Chondrocyte (in vitro differentiated cells): ENCODE measurements around the gene ELFN2. TPM values are rescaled to one million over a fixed set of nuclear protein-coding genes. Genes with fewer than 3 reads are reported as not detected.
A peak's percentile ranks its signal among the peaks of the same experiment; 100 is the strongest.

Experiments
- DNase-seq: peaks from one replicate; pipeline ENCODE4 v3.0.0; 2021; ENCODE audit warnings: mixed read lengths, low spot score
- H3K27ac Mint-ChIP-seq: one replicate; pipeline ENCODE4 v1.8.0; 2021; ENCODE audit warnings: mild to moderate bottlenecking, moderate library complexity, mixed read lengths; ENCODE audit not compliant: unreplicated experiment
- H3K27me3 Mint-ChIP-seq: 2 replicates; pipeline ENCODE4 v1.8.0; 2021; ENCODE audit warnings: low read depth, mixed read lengths
- H3K36me3 Mint-ChIP-seq: 2 replicates; pipeline ENCODE4 v1.8.0; 2021; ENCODE audit warnings: low read depth, mixed read lengths
- H3K4me1 Mint-ChIP-seq: 2 replicates; pipeline ENCODE4 v1.8.0; 2021; ENCODE audit warnings: low read depth, mild to moderate bottlenecking, mixed read lengths
- H3K4me3 Mint-ChIP-seq: one replicate; pipeline ENCODE4 v1.8.0; 2021; ENCODE audit warnings: mild to moderate bottlenecking, moderate library complexity, mixed read lengths; ENCODE audit not compliant: unreplicated experiment
- H3K9me3 Mint-ChIP-seq: 2 replicates; pipeline ENCODE4 v1.8.0; 2021; ENCODE audit warnings: low read depth, mixed read lengths
- total RNA-seq: library from RNA; stranded (reverse); gene quantifications from 3 replicates; pipeline ENCODE4 v1.2.1, GENCODE V29; 2021
- TF ChIP-seq, protein P1 (sequence below): fragments of 200-600 bp; sonication (generic); IDR thresholded peaks from 2 replicates; pipeline ENCODE4 v1.5.0; 2021; ENCODE audit warnings: antibody characterized with exemption, mild to moderate bottlenecking, moderate library complexity

Gene ELFN2
- total RNA-seq, 1 donor from 2014 or later = 0.65 TPM

DNA sequence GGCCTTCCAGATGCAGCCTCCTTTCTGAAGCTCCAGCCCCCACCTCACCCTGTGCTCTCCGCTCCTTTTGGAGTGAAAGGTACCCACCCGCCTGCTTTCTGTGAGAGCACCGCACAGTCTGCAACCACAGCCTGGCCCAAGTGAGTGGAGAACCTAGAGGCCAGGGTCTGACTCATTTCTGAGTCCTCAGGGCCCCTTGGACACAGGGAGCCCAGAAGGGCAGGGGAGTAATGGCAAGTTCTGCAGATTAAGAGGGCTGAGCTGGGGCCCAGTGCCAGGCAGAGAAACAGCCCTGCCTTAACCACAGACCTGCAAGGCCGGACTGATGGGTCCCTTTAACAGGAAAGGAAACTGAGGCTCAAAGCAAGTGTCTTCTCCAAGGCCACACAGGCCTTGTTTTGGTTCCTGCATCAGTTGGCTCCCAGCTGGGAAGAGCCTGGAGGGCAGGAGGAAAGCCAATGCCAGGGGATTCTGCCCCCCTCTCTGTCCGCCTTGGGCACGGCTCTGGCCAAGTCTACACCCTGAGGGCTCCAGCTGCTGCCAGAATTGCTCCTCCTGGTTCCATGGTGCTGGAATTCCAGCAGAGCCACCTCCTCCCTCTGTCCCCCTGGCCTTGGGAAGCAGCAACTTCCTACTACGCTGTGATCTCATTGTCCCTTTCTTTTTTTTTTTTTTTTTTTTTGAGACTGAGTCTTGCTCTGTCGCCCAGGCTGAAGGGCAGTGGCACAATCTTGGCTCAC, 89.9 kb downstream of the ELFN2 start:
- TF ChIP-seq, protein P1, sequence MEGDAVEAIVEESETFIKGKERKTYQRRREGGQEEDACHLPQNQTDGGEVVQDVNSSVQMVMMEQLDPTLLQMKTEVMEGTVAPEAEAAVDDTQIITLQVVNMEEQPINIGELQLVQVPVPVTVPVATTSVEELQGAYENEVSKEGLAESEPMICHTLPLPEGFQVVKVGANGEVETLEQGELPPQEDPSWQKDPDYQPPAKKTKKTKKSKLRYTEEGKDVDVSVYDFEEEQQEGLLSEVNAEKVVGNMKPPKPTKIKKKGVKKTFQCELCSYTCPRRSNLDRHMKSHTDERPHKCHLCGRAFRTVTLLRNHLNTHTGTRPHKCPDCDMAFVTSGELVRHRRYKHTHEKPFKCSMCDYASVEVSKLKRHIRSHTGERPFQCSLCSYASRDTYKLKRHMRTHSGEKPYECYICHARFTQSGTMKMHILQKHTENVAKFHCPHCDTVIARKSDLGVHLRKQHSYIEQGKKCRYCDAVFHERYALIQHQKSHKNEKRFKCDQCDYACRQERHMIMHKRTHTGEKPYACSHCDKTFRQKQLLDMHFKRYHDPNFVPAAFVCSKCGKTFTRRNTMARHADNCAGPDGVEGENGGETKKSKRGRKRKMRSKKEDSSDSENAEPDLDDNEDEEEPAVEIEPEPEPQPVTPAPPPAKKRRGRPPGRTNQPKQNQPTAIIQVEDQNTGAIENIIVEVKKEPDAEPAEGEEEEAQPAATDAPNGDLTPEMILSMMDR = no peak
- H3K4me3 Mint-ChIP-seq = no peak overlapping the region
- H3K4me1 Mint-ChIP-seq = peaks cover 11% of the 10 kb centered on the region
- H3K27me3 Mint-ChIP-seq = peaks cover 46% of the 10 kb centered on the region
- no peaks in the 10 kb centered on the region for H3K36me3 Mint-ChIP-seq
- no peak for DNase-seq
- H3K9me3 Mint-ChIP-seq = no peaks in the 10 kb centered on the region
- H3K27ac Mint-ChIP-seq = no peak overlapping the region

DNA sequence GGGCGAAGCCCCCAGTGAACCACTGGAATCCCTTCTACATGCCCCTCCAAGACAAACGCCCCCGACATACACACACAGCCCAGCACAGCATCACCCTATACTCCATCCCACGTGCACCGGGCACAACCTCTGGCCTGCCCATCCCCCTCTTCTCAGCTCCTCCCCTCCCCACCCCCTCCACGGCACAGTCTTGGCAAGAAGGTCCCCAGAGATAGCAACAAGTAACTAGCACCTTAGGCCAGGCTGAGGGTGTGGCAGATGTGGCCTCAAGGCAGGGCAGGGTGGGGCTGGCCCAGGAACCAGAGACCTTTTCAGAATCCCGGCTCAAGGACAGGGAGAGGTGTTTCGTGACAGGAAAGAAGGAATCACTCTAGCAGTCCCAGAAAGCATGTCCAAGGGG, 90.7 kb downstream of the ELFN2 start:
- Mint-ChIP-seq H3K9me3 (no peaks in the 10 kb centered on the region), H3K4me1 (peaks cover 11% of the 10 kb centered on the region), H3K36me3 (no peaks in the 10 kb centered on the region), H3K4me3 (no peak overlapping the region), H3K27me3 (peaks cover 44% of the 10 kb centered on the region), H3K27ac (no peak overlapping the region)
- TF ChIP-seq, protein P1 = no peak
- no peak for DNase-seq

DNA sequence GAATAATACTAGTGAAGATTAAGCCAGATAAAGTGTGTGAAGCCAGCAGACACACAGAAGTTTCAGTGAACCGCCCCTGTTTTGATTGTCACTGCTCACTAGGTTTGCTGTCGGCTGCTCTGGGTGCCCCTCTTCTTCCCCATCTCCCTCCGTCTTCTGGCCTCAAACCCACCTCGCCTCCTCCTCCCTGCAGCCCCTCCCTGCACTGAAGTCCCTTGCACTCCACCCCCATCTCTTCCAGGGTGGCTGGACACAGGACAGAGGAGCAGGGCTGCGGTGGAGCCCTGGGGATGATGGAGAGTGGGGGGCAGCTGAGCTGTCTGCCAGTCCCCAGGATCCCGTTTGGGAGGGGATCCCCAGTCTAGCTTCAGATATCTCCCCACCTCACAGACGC, 91.5 kb downstream of the ELFN2 start:
- Mint-ChIP-seq H3K27ac (no peak overlapping the region), H3K4me1 (peaks cover 11% of the 10 kb centered on the region), H3K36me3 (no peaks in the 10 kb centered on the region), H3K9me3 (no peaks in the 10 kb centered on the region), H3K27me3 (peaks cover 40% of the 10 kb centered on the region), H3K4me3 (no peak overlapping the region)
- no peak for DNase-seq
- TF ChIP-seq, protein P1 = no peak

DNA sequence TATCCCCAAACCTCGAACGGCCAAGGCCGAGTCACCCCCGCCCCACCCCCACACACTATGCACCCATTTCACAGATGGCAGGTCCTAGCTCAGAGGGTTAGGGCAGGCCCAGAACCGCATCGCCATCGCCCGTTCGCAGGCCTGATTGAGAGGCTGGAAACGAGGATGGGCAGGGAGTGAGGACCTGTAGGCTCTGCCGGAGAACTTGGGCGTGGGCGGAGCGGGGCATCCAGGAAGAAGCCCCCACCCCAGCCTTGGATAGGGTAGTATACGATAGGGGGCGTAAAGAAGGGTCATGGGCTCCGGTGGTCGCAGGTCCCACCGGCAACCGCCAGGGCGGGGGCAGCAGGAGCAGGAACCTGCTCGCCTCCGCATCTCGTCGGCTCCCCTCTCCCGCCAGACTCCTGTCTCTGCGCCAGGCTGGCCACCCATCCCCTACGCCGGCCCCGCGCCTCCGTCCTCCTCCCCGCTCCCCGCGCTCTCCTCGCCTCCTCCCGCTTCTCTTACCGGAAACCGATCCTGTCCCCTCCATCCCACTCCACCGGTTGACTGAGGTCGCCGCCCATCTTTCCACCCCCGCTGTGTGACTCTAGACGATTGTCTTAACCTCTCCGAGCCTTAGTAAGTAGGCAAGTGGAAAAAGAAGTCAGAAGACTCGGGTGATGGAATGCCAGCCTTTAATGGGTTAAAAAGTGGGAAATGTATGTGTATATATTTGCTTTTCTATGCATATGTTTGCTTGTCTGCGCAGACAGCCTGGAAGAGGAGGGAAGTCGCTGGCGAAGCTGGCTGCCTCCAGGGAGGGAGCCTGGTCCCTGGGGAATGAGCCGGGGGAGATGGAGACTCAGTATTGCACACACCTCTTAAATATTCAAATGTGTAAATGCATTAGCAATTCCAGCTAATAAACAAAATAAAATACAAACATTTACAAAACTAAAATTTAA, 92.1 kb downstream of the ELFN2 start:
- peaks cover 35% of the 10 kb centered on the region for H3K27me3 Mint-ChIP-seq
- peak overlapping the region; percentile 25 for H3K4me3 Mint-ChIP-seq
- no peaks in the 10 kb centered on the region for H3K9me3 Mint-ChIP-seq
- TF ChIP-seq, protein P1 = peak; percentile 8
- no peak overlapping the region for H3K27ac Mint-ChIP-seq
- DNase-seq = no peak
- no peaks in the 10 kb centered on the region for H3K36me3 Mint-ChIP-seq
- H3K4me1 Mint-ChIP-seq = peaks cover 11% of the 10 kb centered on the region

DNA sequence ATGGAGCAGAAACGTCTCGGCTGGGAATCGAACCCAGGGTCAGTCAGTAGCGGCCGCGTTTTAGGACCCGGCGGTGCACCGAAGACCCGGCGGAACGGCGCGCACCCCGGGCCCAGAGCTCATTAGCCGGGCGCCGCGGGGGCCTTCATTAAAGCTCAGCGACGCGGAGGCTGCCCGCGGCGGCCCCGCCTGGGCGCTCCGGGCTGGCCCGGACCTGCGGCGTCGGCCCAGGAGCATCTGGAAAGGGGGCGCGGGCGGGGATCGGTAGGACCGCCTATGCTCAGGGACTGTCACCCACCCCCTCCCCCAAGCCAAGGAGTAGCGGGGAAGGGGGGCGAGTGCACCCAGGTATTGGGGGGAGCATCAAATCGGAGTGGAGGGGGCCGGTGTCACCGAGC, 92.8 kb downstream of the ELFN2 start:
- Mint-ChIP-seq H3K9me3 (no peaks in the 10 kb centered on the region), H3K27ac (no peak overlapping the region), H3K27me3 (peaks cover 39% of the 10 kb centered on the region), H3K4me3 (no peak overlapping the region), H3K4me1 (peaks cover 14% of the 10 kb centered on the region), H3K36me3 (no peaks in the 10 kb centered on the region)
- DNase-seq = no peak
- TF ChIP-seq, protein P1 = no peak
